Measurements from ENCODE around the gene AAK1.
"Not testable (repeated sequence)": the region's sequence is repeated elsewhere in the genome, so short reads cannot be mapped to it uniquely, and the experiment has no call there.

GRCh38 chr2:69575371-69575770 is 68.2 kb downstream of the AAK1 start:
- TF ChIP-seq EZH2 (IDR thresholded peaks at IDR 0.05; ENCODE audit: low read length, unreplicated experiment); CTCF (conservative IDR thresholded peaks at IDR 0.05; ENCODE audit: low read depth, low read length); EZH2phosphoT487 (IDR thresholded peaks at IDR 0.05; ENCODE audit: borderline replicate concordance, low read length): not testable (repeated sequence)
